ENCODE measurements around the gene DEFB125. TPM values are rescaled to one million over a fixed set of nuclear protein-coding genes. Genes with fewer than 3 reads are reported as not detected.

DEFB125 gene
- total and polyA plus RNA-seq, 2 experiments from 2014 or later: not detected

- no peaks in the 10 kb centered on the region for H3K27me3 ChIP-seq (ENCODE audit: insufficient read depth)
- H3K27me3 Mint-ChIP-seq (ENCODE audit: insufficient read depth, low read depth, poor library complexity): no peaks in the 10 kb centered on the region
- no peaks in the 10 kb centered on the region; the same call in 1 of the 2 replicates for H3K36me3 ChIP-seq (ENCODE audit: insufficient read depth)
- no peaks in the 10 kb centered on the region for H3K9me2 ChIP-seq (ENCODE audit: insufficient read depth)
- DNase-seq (ENCODE audit: low spot score) (no peak), ATAC-seq (no peak)
- no peak overlapping the region for H3K27ac ChIP-seq (ENCODE audit: low read depth)
- no peaks in the 10 kb centered on the region for H3K4me1 Mint-ChIP-seq
- no peaks in the 10 kb centered on the region for H3F3A ChIP-seq (replicated peaks; ENCODE audit: low read depth)
- no peak overlapping the region for H3K4me3 ChIP-seq
- no peaks in the 10 kb centered on the region for H3K36me3 Mint-ChIP-seq (ENCODE audit: low read depth)
- no peaks in the 10 kb centered on the region for H3K79me2 ChIP-seq (replicated peaks; ENCODE audit: insufficient read depth)
- H2AFZ ChIP-seq: no peak overlapping the region
- no peaks in the 10 kb centered on the region for H4K20me1 ChIP-seq (replicated peaks; ENCODE audit: insufficient read depth)
- no peak overlapping the region for H3K4me2 ChIP-seq
- H3K4me3 Mint-ChIP-seq: no peak overlapping the region
- H3K27ac Mint-ChIP-seq: no peak overlapping the region
- H3K4me1 ChIP-seq (ENCODE audit: insufficient read depth): no peaks in the 10 kb centered on the region
- no peak for TF ChIP-seq JUNB (IDR thresholded peaks at IDR 0.05; ENCODE audit: unreplicated experiment)
- TF ChIP-seq CTCF (conservative IDR thresholded peaks at IDR 0.05; ENCODE audit: low read depth in 2 of 2): no peak
- no peak for TF ChIP-seq CREB1 (CRISPR knock-in tag; IDR thresholded peaks at IDR 0.05; ENCODE audit: low read depth)
- no peak for TF ChIP-seq ZNF462 (CRISPR knock-in tag; IDR thresholded peaks at IDR 0.05)
- TF ChIP-seq STAT1 (IDR thresholded peaks at IDR 0.05; ENCODE audit: unreplicated experiment): no peak
- no peak for TF ChIP-seq ETS1 (IDR thresholded peaks at IDR 0.05)
- TF ChIP-seq ZNF331 (CRISPR knock-in tag; IDR thresholded peaks at IDR 0.05; ENCODE audit: low read depth): no peak
- H3K9me3 Mint-ChIP-seq: no peaks in the 10 kb centered on the region
These were observed 25.7 kb upstream of the DEFB125 start for GRCh38 chr20:61757-62156.
